HFFc6 (cell line): Measurements from ENCODE around the gene LOXL3. TPM values are rescaled to one million over a fixed set of nuclear protein-coding genes. Genes with fewer than 3 reads are reported as not detected.

ENCODE experiments used
- DNase-seq: peaks from one replicate; pipeline ENCODE4 v3.0.0-alpha.2; 2018
- H3K27ac Mint-ChIP-seq: 2 replicates; pipeline ENCODE4 v1.8.0; 2020; ENCODE audit warnings: mild to moderate bottlenecking, mixed read lengths
- H3K27me3 Mint-ChIP-seq: 2 replicates; pipeline ENCODE4 v1.8.0; 2021; ENCODE audit warnings: mild to moderate bottlenecking, moderate library complexity, mixed read lengths; ENCODE audit not compliant: insufficient read depth
- H3K36me3 Mint-ChIP-seq: 2 replicates; pipeline ENCODE4 v1.8.0; 2021; ENCODE audit warnings: low read depth, mixed read lengths
- H3K4me1 Mint-ChIP-seq: 2 replicates; pipeline ENCODE4 v1.8.0; 2020; ENCODE audit warnings: low read depth, mixed read lengths
- H3K4me3 Mint-ChIP-seq: 2 replicates; pipeline ENCODE4 v1.8.0; 2020; ENCODE audit warnings: mild to moderate bottlenecking, moderate library complexity, mixed read lengths
- H3K9me3 Mint-ChIP-seq: 2 replicates; pipeline ENCODE4 v1.8.0; 2020; ENCODE audit warnings: mild to moderate bottlenecking, mixed read lengths
- total RNA-seq, 6 experiments: library from RNA; stranded (reverse); fragmentation: NEBNext Ultra II Directional; extraction: Animal tissue kit (Norgen Biotek cat#: 25700); gene quantifications; 2 replicates in 1 of 6; 3 replicates in 5 of 6; pipeline ENCODE4 v1.2.3, GENCODE V29; 2021
- TF ChIP-seq, protein P1 (sequence below): fragments of 200-600 bp; sonication (generic); IDR thresholded peaks from 2 replicates; pipeline ENCODE4 v1.5.0; 2021; ENCODE audit warnings: antibody characterized with exemption, mild to moderate bottlenecking

The LOXL3 gene
- total RNA-seq, 6 experiments from 2014 or later = 59.4 to 76.5 (median 64.1) TPM

DNA sequence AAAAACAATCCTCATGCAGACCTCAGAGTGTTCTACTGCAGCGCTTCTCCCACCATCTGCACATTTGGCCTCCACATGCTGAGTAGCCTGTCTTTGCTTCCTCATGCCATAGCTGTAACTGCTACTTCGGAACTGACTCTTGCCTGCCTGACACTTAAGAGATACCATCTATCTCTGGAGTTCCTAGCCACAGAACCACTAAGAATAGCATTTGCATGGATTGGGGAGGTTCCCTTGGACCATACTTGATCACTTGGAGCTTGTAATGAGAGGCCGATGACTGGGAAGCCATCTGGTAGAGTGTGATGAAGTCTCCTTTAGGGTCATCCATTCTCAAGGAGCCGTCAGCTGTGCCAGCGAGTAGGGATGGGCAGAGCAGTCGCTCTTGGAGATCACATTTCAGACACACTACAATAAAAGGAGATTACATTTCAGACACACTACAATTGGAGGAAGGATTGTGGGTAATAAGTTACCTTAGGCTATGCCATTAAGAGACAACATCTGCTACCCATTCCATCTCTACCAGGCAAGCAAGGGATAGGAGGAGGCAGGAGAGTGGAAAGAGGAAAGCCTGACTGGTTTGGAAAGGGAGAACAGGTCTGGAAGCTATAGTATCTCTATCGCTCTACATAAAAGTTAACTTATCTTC is 22.6 kb upstream of the LOXL3 start:
- TF ChIP-seq, protein P1, sequence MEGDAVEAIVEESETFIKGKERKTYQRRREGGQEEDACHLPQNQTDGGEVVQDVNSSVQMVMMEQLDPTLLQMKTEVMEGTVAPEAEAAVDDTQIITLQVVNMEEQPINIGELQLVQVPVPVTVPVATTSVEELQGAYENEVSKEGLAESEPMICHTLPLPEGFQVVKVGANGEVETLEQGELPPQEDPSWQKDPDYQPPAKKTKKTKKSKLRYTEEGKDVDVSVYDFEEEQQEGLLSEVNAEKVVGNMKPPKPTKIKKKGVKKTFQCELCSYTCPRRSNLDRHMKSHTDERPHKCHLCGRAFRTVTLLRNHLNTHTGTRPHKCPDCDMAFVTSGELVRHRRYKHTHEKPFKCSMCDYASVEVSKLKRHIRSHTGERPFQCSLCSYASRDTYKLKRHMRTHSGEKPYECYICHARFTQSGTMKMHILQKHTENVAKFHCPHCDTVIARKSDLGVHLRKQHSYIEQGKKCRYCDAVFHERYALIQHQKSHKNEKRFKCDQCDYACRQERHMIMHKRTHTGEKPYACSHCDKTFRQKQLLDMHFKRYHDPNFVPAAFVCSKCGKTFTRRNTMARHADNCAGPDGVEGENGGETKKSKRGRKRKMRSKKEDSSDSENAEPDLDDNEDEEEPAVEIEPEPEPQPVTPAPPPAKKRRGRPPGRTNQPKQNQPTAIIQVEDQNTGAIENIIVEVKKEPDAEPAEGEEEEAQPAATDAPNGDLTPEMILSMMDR = no peak
- Mint-ChIP-seq H3K36me3 (no peaks in the 10 kb centered on the region), H3K27me3 (no peaks in the 10 kb centered on the region), H3K4me1 (peaks cover 54% of the 10 kb centered on the region), H3K9me3 (no peaks in the 10 kb centered on the region), H3K27ac (peak overlapping the region; percentile 94), H3K4me3 (peak overlapping the region; percentile 74)
- DNase-seq = peak; percentile 88

DNA sequence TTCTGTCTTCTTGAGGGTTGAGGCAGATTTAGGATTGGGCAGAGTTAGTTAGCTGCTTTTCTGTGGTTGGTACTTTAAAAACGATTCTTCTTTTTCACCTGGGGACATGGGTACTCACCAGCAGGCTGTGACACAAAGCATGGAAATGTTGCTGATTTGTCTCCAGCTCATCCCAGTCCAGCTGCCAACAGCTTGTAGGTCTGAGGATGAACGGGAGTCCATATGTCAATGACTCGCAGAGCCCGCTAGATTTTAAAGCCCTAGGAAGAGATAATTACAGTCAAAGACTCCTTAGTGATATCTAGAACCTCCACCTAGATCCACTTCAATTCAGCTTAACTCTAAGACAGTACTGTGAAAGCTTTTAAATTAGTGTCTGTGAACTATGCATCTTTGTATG is 21.6 kb upstream of the LOXL3 start:
- TF ChIP-seq, protein P1 = no peak
- DNase-seq = no peak
- Mint-ChIP-seq H3K4me3 (peak overlapping the region; percentile 65; the same call in 1 of the 2 replicates), H3K36me3 (no peaks in the 10 kb centered on the region), H3K9me3 (no peaks in the 10 kb centered on the region), H3K27ac (peak overlapping the region; percentile 94), H3K4me1 (peaks cover 48% of the 10 kb centered on the region), H3K27me3 (no peaks in the 10 kb centered on the region)

DNA sequence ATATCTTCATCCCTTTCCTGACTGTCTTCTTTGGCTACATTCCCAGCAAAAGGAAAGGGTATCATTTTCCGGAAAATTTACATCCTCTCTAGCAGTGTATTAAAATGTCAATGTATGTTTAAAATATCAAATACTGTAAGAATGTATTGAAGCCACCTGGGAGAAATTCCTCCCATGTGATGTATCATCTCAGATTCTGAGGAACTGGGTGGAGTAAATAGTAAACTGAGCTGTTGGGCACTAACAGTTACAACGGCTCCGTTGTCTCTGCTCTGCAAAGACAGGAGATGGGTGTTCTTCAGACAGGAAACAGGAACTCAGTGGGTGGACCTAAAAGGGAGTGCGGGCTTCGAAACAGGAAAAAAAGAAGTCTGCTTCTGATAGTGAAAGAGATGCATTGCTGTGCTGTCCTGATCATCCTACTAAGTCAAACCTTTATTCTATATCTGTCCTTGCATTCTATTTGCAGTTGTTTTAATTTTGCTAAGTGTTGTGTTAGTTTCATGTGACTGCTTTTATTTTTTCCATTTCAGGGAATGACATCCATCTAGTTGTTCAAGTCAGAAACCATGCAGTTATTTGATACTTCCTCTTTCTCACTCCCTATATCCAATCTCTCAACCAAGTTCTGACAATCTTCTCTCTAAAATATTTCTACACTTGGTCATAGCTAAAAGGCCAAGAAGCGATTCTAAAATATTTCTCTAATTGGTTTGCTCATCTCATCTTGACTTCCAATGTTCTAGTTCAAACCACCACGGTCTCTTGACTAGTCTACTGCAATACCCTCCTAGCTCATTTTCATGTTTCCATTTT is 20.2 kb upstream of the LOXL3 start:
- Mint-ChIP-seq H3K36me3 (no peaks in the 10 kb centered on the region), H3K4me1 (peaks cover 49% of the 10 kb centered on the region), H3K4me3 (peak overlapping the region; percentile 65), H3K9me3 (no peaks in the 10 kb centered on the region), H3K27ac (peak overlapping the region; percentile 94), H3K27me3 (no peaks in the 10 kb centered on the region)
- DNase-seq = peak; percentile 74
- TF ChIP-seq, protein P1 = no peak

DNA sequence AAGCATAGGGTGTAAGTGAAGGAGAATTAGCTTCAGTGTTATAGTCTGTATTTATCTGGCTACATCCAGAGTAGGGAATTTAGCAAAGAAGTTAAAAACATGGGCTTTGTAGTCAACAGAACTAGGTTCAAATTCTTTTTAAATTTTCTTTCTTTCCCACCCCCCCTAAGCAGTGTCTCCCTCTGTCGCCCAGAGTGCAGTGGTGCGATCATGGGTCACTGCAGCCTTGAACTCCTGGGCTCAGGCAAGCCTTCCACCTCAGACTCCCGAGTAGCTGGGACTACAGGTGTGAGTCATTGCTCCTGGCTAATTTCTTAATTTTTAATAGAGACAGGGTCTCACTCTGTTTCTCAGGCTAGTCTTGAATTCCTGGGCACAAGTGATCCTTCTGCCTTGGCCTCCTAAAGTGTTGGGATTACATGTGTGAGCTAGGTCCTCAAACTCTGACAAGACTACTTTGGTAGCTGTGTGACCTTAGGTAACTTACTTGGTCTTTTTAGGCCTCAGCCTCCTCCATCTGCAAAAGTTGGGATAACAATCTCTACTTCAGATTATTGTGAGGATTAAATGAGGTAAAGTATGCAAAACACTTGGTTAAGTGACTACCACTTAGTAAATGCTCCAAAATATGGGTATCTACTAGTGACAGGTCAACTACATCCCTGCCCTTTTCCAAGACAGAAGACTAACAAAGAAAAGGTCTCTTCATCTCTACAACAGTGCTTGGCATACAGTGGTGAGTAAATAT is 18.6 kb upstream of the LOXL3 start:
- H3K36me3 Mint-ChIP-seq = no peaks in the 10 kb centered on the region
- H3K9me3 Mint-ChIP-seq = no peaks in the 10 kb centered on the region
- H3K4me1 Mint-ChIP-seq = peaks cover 59% of the 10 kb centered on the region
- no peak overlapping the region for H3K4me3 Mint-ChIP-seq
- no peak for DNase-seq
- H3K27me3 Mint-ChIP-seq = no peaks in the 10 kb centered on the region
- peak overlapping the region; percentile 37; the same call in 1 of the 2 replicates for H3K27ac Mint-ChIP-seq
- TF ChIP-seq, protein P1 = peak; percentile 50; the same call in 1 of the 2 replicates

DNA sequence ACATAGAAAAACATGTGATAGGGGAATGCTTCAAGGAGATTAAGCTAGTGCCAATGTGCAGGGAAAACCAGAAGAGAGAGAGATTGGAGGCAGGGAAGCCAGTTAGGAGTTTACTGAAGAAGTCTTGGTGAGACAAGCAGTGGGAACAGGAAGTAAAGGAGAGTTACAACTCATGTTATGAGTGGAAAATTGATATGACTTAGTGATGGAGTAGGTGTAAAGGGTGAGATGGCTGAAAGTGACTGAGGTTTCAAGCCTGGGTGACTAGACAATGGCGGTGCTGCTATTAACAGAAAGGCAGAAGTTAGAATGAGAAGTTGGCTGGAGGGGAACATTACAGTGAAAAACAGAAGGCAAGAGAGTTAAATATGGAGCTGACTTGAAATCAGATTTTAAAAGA is 17.3 kb upstream of the LOXL3 start:
- no peak for DNase-seq
- TF ChIP-seq, protein P1 = no peak

More for the DNA sequence above, 17.3 kb upstream of the LOXL3 start:
- Mint-ChIP-seq H3K36me3 (no peaks in the 10 kb centered on the region), H3K27ac (no peak overlapping the region), H3K9me3 (no peaks in the 10 kb centered on the region), H3K4me1 (peaks cover 59% of the 10 kb centered on the region), H3K4me3 (no peak overlapping the region), H3K27me3 (no peaks in the 10 kb centered on the region)
